Upper lobe of left lung (tissue), 4 donors: ENCODE measurements around the gene CNTNAP4.

Experiments used
- EP300 ChIP-seq, 4 donors: sonication (generic); formaldehyde crosslinking; IDR thresholded peaks; one replicate each; pipeline ENCODE4 v1.5.1; 2017; ENCODE audit warnings: antibody characterized with exemption in 4 of 4, control low read depth in 2 of 4
- POLR2A ChIP-seq, 4 donors: fragments of 450-650 bp; IDR thresholded peaks; one replicate each; pipeline ENCODE4 v1.5.1; 2016 to 2017; ENCODE audit warnings: antibody characterized with exemption in 4 of 4, mild to moderate bottlenecking in 2 of 4

GRCh38 chr16:76583945-76584344 is 306.7 kb downstream of the CNTNAP4 start:
- TF ChIP-seq EP300 (IDR thresholded peaks at IDR 0.05) (no peak), POLR2A (IDR thresholded peaks at IDR 0.05) (no peak)
